Jurkat, Clone E6-1 (cell line): Measurements from ENCODE around the gene EXOC3L4.

Experiments
- DNase-seq: peaks from one replicate; pipeline ENCODE4 v3.0.0-alpha.2; 2011; ENCODE audit warnings: low read depth, low spot score
- H3K4me3 ChIP-seq: 2 replicates; pipeline ENCODE4 v1.5.1; 2011; ENCODE audit warnings: mild to moderate bottlenecking, low read length, control low read depth, moderate library complexity

Gene EXOC3L4

DNA sequence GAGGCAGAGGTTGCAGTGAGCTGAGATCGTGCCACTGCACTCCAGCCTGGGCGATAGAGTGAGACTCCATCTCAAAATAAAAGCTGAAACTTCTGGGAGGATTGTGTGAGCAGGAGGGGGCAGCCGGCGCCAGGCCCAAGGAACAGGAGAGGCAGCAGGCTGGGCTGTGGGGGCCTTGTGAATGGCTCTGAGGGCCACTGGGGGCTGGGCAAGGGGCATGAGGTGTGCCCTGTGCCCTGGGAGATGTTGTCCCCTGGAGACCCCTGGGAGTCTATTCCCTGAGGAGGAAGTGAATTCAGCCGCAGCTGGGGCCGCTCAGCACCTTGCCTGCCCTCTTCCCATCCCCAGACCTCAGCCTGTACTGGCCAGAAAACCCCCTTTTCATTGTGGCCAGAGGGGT, 5.6 kb upstream of the EXOC3L4 start:
- no peak for DNase-seq
- no peak overlapping the region for H3K4me3 ChIP-seq

- H3K4me3 ChIP-seq: no peak overlapping the region
- DNase-seq: no peak
Measured at GRCh38 chr14:103089386-103090335, 4.9 kb upstream of the EXOC3L4 start.

DNA sequence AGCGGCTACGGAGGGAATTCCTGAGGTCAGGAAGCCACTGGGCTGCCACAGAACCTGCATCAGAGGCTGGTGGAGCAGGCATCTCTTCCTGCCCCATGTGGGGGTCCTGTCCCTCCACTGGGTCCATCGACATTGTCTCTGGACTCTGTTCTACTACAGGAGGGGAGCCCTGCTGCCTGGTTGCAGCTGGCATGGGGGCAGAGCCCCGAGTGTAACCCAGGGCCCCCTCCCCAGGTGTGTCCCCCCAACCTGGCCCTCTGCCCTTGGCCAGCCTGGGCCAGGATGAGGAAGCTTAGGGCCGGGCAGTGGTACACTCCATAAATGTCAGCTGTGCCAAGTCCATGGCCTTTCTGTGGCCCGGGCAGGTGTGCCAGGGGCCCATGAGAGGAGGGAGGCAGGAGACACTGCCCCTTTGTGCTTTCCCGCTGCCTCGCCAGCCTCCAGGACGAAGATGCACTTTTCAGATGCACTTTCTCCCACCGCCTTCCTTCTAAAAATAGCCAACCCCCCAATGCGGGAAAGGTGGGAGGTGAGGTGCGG, 4.0 kb upstream of the EXOC3L4 start:
- no peak overlapping the region for H3K4me3 ChIP-seq
- no peak for DNase-seq

DNA sequence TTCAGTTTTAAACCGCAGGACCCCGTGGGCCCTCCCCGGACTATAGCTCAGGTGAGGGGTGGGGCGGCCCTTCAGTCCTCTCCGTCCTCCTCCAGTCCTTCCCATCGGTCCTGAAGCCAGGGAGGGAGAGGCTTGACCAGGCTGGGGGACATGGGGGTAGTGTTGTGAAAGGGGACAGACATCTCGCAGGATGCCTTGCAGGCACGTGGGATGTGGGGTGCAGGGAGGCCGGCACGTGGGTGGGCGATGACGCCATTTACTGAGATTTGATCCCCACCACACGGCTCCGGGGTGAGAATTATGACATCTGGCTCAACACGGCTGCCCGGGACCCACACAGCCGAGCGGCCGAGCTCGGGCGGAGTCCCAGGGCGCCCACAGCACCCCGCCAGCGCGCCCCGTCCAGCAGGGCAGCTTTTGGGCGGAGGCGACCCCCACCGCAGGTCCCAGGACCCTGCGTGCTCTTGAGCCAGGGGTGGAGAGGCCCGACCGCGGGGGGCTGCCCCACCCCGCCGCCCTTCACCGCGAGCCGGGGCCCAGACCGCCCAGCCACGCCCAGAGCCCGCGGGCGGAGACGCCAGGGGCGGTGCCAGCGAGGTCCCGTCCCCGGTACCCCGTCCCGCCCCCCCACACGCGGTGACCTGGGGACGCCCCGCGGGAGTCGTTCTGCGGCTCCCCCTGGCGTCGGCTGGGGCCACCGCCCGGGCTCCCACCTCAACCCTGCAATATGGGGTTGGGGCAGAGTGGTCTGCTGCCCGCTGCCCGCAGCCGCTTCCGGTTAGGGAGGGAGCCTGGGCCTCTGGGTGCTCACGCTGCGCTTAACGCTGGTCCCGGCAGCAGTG, 3.3 kb upstream of the EXOC3L4 start:
- H3K4me3 ChIP-seq: peak overlapping the region; percentile 33
- DNase-seq: no peak

- no peak for DNase-seq
- H3K4me3 ChIP-seq: peak overlapping the region; percentile 33
Measured at GRCh38 chr14:103091883-103092222, 2.7 kb upstream of the EXOC3L4 start.

DNA sequence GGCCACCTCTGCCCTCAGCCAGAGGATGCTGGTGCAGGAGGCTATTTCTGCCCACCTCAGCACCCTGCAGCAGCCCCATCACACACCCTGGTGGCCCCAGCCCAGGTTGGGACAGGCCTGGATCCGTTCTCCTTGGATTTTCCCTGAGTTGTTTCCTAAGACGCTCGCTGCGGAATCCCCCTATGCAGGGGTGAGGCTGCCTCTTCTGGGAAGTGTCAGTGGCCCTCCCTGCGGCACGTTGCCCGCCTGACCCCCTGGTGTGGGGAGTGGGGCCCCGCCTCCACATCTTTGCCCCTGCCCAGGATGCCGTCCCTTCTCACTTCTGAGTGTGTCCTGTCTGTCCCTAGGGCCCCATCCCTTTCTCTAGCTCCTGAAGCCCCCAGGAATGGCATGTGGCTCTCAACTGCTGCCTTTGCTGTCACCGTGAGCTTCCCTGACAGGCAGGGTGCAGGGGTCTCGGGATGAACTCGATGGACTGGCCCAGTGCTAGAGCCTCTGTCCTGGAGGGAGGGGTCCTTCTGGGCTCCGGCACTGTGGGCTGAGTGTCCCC, 594 bp upstream of the EXOC3L4 start:
- no peak overlapping the region for H3K4me3 ChIP-seq
- DNase-seq: no peak

DNA sequence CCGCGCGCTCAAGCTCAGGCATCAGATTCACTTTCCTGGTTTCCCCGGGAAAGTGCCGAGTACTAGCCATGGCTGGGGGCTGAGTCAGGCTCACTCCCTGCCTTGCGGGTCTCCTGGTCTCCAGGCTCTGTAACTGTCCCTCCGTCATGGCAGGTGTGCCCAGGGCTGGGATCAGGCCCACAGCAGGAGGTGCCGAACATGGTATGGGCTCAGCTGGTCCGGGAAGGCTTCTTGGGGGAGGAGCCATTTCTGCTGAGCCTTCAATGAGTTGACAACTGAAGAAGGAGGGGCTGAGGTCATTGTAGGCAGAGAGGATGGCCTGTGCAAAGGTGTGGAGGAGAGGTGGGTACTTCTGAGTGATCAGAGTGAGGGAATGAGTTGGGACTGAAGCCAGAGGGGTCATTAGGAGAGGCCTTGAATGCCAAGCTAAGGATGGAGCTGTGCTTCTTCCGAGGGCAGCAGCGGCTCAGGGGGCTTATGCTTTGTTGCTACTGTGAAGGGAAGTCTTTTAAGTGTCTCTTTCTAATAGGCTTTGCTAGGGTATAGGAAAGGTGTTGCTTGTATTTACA, 769 bp downstream of the EXOC3L4 start:
- DNase-seq: no peak
- H3K4me3 ChIP-seq: no peak overlapping the region

- no peak overlapping the region for H3K4me3 ChIP-seq
- DNase-seq: no peak
Measured at GRCh38 chr14:103096387-103096786, 1.9 kb downstream of the EXOC3L4 start.

GRCh38 chr14:103097244-103097993, 2.9 kb downstream of the EXOC3L4 start:
- H3K4me3 ChIP-seq: no peak overlapping the region
- DNase-seq: no peak

GRCh38 chr14:103097994-103098957, 3.8 kb downstream of the EXOC3L4 start:
- H3K4me3 ChIP-seq: no peak overlapping the region
- no peak for DNase-seq

DNA sequence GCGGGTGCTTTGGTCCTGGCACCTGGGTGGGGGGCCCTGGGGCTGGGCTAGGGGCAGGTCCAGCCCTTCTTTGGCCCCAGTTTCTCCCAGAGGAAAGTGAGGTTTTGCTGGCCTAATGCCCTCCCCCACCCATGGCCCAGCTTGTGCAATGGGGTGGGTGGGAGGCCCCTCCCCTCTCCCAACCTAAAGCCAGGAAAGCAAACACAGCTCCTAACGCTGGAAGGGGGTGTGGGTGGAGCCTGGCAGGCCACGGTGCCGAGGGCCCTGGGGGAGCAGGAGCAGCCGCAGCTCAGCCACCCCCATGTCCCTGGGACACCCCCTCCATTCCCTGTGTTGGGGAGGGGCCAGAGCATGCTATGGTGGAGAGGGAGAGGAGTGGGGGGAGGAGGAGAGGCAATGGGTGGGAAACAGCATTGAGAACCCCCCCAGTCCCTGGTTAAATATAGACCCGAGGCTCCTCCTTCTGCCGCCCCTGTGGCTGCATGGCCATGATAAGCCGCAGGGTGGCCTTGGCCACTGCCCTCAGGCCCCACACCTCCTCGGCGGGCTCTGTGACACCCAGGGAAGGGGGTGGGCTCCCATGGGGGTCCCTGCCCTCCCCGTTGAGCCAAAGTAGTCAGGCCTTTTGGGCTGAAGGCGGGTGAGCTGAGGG, 4.7 kb downstream of the EXOC3L4 start:
- no peak overlapping the region for H3K4me3 ChIP-seq
- no peak for DNase-seq

DNA sequence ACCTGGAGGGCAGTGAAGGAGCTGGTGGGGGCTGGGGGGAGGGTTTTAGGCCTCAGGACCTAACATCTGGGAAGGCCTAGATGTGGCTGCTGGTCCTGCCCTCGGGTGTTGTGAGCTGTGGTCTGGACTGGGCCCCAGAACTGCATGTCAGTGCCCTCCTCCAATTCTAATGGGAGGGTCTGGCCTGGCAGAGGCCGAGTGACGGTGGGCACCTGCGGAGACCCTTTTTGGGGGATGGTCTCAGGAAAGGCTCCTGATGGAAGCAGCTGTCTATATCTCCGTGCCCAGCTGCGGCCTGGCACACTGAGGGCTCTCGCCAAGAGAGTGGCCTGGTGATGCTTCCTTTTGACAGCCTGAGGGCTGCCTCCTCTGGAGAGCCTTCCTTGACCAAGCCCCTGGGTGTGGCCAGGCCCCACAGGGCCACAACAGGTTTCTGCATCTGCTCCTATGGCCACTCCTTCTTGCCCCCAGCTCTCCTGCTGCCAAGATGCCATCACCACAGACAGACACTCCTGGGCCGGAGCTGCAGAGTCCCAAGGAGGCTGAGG, 5.3 kb downstream of the EXOC3L4 start:
- H3K4me3 ChIP-seq: no peak overlapping the region
- no peak for DNase-seq

- no peak for DNase-seq
- no peak overlapping the region for H3K4me3 ChIP-seq
Measured at GRCh38 chr14:103100281-103101121, 6.0 kb downstream of the EXOC3L4 start.

- DNase-seq: no peak
- no peak overlapping the region for H3K4me3 ChIP-seq
Measured at GRCh38 chr14:103101257-103101962, 6.9 kb downstream of the EXOC3L4 start.

DNA sequence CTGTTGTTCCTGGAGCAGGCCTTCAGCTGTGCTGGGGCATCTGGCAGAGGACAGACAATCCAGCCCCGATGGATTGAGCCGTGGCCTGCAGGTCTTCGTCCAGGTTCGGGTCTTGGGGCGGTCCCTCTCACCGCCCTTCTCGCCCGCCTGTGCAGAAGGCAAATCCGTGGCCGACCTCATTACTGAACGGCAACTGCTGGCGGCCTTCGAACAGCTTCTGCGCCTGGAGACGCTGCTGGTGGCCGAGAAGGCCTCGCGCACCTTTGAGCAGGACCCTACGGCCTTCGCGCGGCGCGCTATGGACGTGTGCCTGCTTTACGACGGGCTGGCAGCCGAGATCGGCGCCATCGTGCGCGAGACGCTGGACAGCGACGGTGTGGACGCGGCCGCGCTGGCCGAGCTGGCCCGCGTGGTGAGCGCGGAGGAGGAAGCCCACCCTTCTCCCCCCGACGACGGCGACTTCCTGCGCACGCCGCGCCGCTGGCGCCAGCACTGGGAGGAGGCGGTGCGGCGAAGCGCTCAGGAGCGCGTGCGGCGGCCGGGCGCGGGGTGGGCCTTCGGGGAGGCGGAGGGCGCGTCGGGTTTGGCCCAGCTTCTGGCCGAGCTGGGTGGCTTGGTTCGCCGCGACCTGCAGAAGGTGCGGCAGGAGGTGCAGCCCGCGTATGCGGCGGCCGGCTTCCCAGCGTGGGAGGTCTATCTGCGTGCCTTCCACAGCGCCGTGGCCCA, 7.6 kb downstream of the EXOC3L4 start:
- DNase-seq: no peak
- no peak overlapping the region for H3K4me3 ChIP-seq
